ENCODE results near the gene CYP27C1. TPM values are rescaled to one million over a fixed set of nuclear protein-coding genes. Genes with fewer than 3 reads are reported as not detected.

The CYP27C1 gene
- polyA plus RNA-seq, 4 donors, result 6.6 to 12.6 (median 8.3) TPM

DNA sequence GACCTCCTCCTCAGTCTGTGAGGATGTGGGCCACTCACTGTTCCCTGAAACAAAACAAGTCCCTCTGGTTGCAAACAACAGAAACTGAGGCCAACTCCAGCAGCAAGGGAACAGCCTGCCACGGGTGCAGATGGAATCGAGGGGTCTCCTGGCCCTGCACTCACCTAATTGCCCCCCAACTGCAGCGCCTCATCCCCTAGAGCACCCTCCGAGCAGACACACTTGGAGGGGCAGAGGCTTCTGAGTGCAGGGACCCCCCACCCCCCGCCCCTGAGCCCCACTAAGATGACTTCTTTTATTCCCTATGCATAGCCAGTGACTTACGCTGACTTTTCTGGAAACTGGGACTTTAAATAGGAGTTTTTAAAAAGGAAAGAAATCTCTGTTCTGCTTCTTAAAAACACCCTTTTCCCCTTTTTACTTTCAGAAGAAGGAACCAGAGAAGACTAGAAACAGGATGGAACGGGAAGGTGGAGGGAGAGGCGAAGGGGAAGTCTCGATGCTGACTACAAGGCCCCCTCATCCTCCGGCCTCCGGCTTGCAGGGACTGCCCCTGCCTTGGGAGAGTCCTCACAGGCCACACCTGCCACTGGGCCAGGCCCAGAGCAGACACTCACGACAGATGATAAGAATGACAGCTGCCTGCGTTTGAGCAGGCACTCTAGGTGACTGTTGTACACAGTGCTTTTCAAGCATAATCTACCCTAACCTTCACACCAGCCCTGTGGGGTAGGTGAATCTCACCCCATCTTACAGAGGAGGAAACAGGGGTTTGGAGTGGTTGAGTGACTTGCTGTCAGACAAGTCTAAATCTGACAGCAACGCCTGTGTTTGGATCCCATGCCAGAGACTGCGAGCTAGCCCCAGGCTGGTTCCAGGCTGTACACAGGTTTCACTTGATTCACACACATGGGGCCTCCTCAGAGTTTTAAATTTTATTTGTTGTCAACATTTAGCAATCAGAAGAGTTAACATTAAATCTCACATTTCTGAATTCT, 85.0 kb downstream of the CYP27C1 start:
- no peak for DNase-seq (ENCODE audit: low read depth in 4 of 4, low spot score in 2 of 4)

DNA sequence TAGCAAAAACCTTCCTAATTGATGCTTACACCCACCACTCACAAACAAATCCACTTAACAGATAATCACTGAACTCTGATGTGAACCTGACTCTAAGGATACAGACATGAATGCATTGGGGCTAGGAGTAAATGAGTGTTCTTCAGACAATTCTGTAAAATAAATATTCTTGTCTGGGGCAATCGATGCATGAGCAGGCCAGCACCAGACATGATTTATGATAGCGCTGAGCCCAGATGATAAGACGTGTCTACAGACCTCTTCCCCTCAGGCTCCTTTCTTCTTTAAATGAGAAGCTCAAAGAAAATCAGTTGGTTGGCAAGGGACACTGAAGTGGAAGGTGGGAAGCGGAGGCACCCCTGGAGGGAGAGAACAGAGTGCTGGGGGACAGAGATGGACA, 85.9 kb downstream of the CYP27C1 start:
- DNase-seq (ENCODE audit: low read depth in 4 of 4, low spot score in 2 of 4), result no peak

Other genes with a start within 250 kb of the CYP27C1 start
- gene BIN1, start 113.1 kb downstream of the CYP27C1 start, polyA plus RNA-seq (ENCODE audit: insufficient read length in 4 of 4), result 100 to 1,000 TPM in 3 of 4 donors, 10 to 100 TPM in 1; 91.8 to 130 (median 124) TPM
- 10 to 100 TPM; 59.0 to 77.4 (median 70.0) TPM for gene ERCC3, start 73.8 kb upstream of the CYP27C1 start, polyA plus RNA-seq (ENCODE audit: insufficient read length in 4 of 4)
- gene MAP3K2, start 167.7 kb upstream of the CYP27C1 start, polyA plus RNA-seq (ENCODE audit: insufficient read length in 4 of 4), result 10 to 100 TPM; 23.2 to 32.1 (median 26.0) TPM
- 1 to 10 TPM; 1.9 to 8.1 (median 4.4) TPM for gene PROC, start 198.1 kb upstream of the CYP27C1 start, polyA plus RNA-seq (ENCODE audit: insufficient read length in 4 of 4)